ENCODE data around the gene ERC2.

ERC2 gene

GRCh38 chr3:55534876-55535275 is 933.4 kb downstream of the ERC2 start:
- TF ChIP-seq TAF1 (IDR thresholded peaks at IDR 0.05; ENCODE audit: low read depth) (no peak), RAD21 (IDR thresholded peaks at IDR 0.05; ENCODE audit: low read depth) (no peak), MAX (IDR thresholded peaks at IDR 0.05) (no peak), YY1 (IDR thresholded peaks at IDR 0.05; ENCODE audit: low read depth) (no peak)
- TF ChIP-seq, protein P1, sequence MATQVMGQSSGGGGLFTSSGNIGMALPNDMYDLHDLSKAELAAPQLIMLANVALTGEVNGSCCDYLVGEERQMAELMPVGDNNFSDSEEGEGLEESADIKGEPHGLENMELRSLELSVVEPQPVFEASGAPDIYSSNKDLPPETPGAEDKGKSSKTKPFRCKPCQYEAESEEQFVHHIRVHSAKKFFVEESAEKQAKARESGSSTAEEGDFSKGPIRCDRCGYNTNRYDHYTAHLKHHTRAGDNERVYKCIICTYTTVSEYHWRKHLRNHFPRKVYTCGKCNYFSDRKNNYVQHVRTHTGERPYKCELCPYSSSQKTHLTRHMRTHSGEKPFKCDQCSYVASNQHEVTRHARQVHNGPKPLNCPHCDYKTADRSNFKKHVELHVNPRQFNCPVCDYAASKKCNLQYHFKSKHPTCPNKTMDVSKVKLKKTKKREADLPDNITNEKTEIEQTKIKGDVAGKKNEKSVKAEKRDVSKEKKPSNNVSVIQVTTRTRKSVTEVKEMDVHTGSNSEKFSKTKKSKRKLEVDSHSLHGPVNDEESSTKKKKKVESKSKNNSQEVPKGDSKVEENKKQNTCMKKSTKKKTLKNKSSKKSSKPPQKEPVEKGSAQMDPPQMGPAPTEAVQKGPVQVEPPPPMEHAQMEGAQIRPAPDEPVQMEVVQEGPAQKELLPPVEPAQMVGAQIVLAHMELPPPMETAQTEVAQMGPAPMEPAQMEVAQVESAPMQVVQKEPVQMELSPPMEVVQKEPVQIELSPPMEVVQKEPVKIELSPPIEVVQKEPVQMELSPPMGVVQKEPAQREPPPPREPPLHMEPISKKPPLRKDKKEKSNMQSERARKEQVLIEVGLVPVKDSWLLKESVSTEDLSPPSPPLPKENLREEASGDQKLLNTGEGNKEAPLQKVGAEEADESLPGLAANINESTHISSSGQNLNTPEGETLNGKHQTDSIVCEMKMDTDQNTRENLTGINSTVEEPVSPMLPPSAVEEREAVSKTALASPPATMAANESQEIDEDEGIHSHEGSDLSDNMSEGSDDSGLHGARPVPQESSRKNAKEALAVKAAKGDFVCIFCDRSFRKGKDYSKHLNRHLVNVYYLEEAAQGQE (IDR thresholded peaks at IDR 0.05; ENCODE audit: low read depth) = no peak

- TF ChIP-seq EGR1 (IDR thresholded peaks at IDR 0.05) (no peak), MAX (IDR thresholded peaks at IDR 0.05) (no peak), YY1 (IDR thresholded peaks at IDR 0.05; ENCODE audit: low read depth) (no peak), RAD21 (IDR thresholded peaks at IDR 0.05; ENCODE audit: low read depth) (no peak), TAF1 (IDR thresholded peaks at IDR 0.05; ENCODE audit: low read depth) (no peak), ZBTB7A (IDR thresholded peaks at IDR 0.05; ENCODE audit: low read depth) (no peak), FOXM1 (IDR thresholded peaks at IDR 0.05; ENCODE audit: borderline replicate concordance, low read depth) (no peak), TEAD4 (IDR thresholded peaks at IDR 0.05) (no peak), NFIC (IDR thresholded peaks at IDR 0.05) (no peak), CREB1 (IDR thresholded peaks at IDR 0.05; ENCODE audit: low read depth) (no peak), EP300 (IDR thresholded peaks at IDR 0.05; ENCODE audit: borderline replicate concordance) (no peak), TCF12 (IDR thresholded peaks at IDR 0.05; ENCODE audit: low read depth) (no peak), CEBPB (IDR thresholded peaks at IDR 0.05) (no peak)
- TF ChIP-seq, protein P2, sequence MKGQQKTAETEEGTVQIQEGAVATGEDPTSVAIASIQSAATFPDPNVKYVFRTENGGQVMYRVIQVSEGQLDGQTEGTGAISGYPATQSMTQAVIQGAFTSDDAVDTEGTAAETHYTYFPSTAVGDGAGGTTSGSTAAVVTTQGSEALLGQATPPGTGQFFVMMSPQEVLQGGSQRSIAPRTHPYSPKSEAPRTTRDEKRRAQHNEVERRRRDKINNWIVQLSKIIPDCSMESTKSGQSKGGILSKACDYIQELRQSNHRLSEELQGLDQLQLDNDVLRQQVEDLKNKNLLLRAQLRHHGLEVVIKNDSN (IDR thresholded peaks at IDR 0.05) = no peak
- TF ChIP-seq, protein P1 (IDR thresholded peaks at IDR 0.05; ENCODE audit: low read depth) = no peak
Measured at GRCh38 chr3:55532806-55533205, 935.5 kb downstream of the ERC2 start.

- no peak for TF ChIP-seq YY1 (IDR thresholded peaks at IDR 0.05; ENCODE audit: low read depth)
- no peak for TF ChIP-seq CEBPB (IDR thresholded peaks at IDR 0.05)
- TF ChIP-seq, protein P2 (IDR thresholded peaks at IDR 0.05) = no peak
- no peak for TF ChIP-seq EGR1 (IDR thresholded peaks at IDR 0.05)
- no peak for TF ChIP-seq RAD21 (IDR thresholded peaks at IDR 0.05; ENCODE audit: low read depth)
- TF ChIP-seq NFIC (IDR thresholded peaks at IDR 0.05) = no peak
Measured at GRCh38 chr3:55531321-55531720, 936.9 kb downstream of the ERC2 start.

GRCh38 chr3:55527361-55527760 is 940.9 kb downstream of the ERC2 start:
- TF ChIP-seq ZBTB7A (IDR thresholded peaks at IDR 0.05; ENCODE audit: low read depth) = no peak
- TF ChIP-seq, protein P2 (IDR thresholded peaks at IDR 0.05) = no peak
- no peak for TF ChIP-seq TCF12 (IDR thresholded peaks at IDR 0.05; ENCODE audit: low read depth)
- TF ChIP-seq YY1 (IDR thresholded peaks at IDR 0.05; ENCODE audit: low read depth) = no peak
- no peak for TF ChIP-seq EGR1 (IDR thresholded peaks at IDR 0.05)
- TF ChIP-seq FOXM1 (IDR thresholded peaks at IDR 0.05; ENCODE audit: borderline replicate concordance, low read depth) = no peak
- no peak for TF ChIP-seq CEBPB (IDR thresholded peaks at IDR 0.05)
- no peak for TF ChIP-seq RAD21 (IDR thresholded peaks at IDR 0.05; ENCODE audit: low read depth)
- no peak for TF ChIP-seq TAF1 (IDR thresholded peaks at IDR 0.05; ENCODE audit: low read depth)

- no peak for TF ChIP-seq YY1 (IDR thresholded peaks at IDR 0.05; ENCODE audit: low read depth)
- no peak for TF ChIP-seq CEBPB (IDR thresholded peaks at IDR 0.05)
- TF ChIP-seq ZBTB7A (IDR thresholded peaks at IDR 0.05; ENCODE audit: low read depth) = no peak
- no peak for TF ChIP-seq TAF1 (IDR thresholded peaks at IDR 0.05; ENCODE audit: low read depth)
- TF ChIP-seq MAX (IDR thresholded peaks at IDR 0.05) = no peak
- TF ChIP-seq TEAD4 (IDR thresholded peaks at IDR 0.05) = no peak
- TF ChIP-seq NFIC (IDR thresholded peaks at IDR 0.05) = no peak
- TF ChIP-seq FOXM1 (IDR thresholded peaks at IDR 0.05; ENCODE audit: borderline replicate concordance, low read depth) = no peak
- TF ChIP-seq, protein P2 (IDR thresholded peaks at IDR 0.05) = no peak
- TF ChIP-seq, protein P1 (IDR thresholded peaks at IDR 0.05; ENCODE audit: low read depth) = no peak
- TF ChIP-seq RAD21 (IDR thresholded peaks at IDR 0.05; ENCODE audit: low read depth) = no peak
- TF ChIP-seq TCF12 (IDR thresholded peaks at IDR 0.05; ENCODE audit: low read depth) = no peak
- TF ChIP-seq EGR1 (IDR thresholded peaks at IDR 0.05) = no peak
- no peak for TF ChIP-seq EP300 (IDR thresholded peaks at IDR 0.05; ENCODE audit: borderline replicate concordance)
- no peak for TF ChIP-seq CREB1 (IDR thresholded peaks at IDR 0.05; ENCODE audit: low read depth)
Measured at GRCh38 chr3:55526332-55527030, 941.8 kb downstream of the ERC2 start.

All from Ishikawa (cell line).